Fibroblast of skin of back (primary cell): ENCODE data around the gene PRRC2C.
"Not testable (repeated sequence)": the region's sequence is repeated elsewhere in the genome, so short reads cannot be mapped to it uniquely, and the experiment has no call there.

Source experiments
- DNase-seq: peaks from one replicate; pipeline ENCODE4 v3.0.0-alpha.2; 2013

PRRC2C gene

GRCh38 chr1:171588230-171588629, 102.9 kb downstream of the PRRC2C start:
- no peak for DNase-seq

- peak; percentile 53 for DNase-seq
Measured at GRCh38 chr1:171590022-171590421, 104.7 kb downstream of the PRRC2C start.

GRCh38 chr1:171595324-171595723, 110.0 kb downstream of the PRRC2C start:
- DNase-seq, result peak; percentile 8

DNA sequence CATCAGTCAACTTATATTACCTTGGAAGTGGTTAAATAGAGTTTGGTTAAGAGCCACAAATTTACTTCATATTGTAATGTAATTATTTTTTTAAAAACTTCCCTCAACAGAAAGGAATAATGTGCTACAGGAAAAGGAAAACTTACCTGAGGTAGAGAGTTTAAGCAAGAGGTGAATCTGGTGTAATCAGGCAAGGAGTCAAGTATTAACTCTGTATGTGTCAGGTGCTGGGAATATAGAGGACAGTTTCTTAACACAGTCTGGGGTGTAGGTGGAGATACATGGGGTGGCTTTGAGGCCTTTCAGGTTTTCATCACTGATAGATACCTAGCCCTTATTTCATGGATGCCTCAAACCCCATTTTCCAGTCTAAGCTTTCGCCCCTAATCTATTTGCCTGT, 110.8 kb downstream of the PRRC2C start:
- no peak for DNase-seq

GRCh38 chr1:171596705-171597104, 111.4 kb downstream of the PRRC2C start:
- DNase-seq, result no peak

GRCh38 chr1:171597203-171597602, 111.9 kb downstream of the PRRC2C start:
- no peak for DNase-seq

DNA sequence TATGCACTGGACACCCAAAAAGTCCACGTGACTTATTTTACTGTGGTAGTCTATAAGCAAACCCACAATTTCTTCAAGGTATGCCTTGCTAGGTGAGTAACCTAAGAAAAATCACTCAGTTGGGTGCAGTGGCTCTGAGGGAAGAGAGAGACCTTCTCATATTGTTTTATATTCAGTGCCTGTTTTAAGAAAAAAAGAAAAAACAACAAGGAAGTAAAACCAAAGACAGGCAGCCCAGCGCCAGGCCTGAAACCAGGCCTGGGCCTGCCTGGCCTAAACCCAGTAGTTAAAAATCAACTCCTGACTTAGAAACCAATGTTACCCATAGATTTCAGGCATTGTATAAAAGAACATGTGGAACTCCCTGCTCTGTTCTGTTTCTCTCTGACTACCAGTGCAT, 115.0 kb downstream of the PRRC2C start:
- not testable (repeated sequence) for DNase-seq

DNA sequence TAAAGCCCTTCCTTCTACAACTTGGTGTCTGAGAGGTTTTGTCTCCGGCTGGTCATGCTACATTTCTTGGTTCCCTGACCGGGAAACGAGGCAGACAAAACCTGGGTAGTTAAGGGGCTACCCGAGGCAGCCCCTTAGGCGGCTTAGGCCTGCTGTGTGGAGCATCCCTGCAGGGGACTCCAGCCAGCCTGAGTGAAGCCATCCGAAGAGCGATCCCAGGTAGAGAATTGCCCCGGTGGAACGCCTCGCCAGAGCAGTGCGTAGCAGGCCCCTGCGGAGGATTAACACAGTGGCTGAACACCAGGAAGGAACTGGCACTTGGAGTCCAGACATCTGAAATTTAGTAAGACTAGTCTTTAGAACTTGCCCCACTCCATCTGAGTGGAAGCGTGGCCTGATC, 115.5 kb downstream of the PRRC2C start:
- no peak for DNase-seq

- not testable (repeated sequence) for DNase-seq
Measured at GRCh38 chr1:171603042-171603441, 117.7 kb downstream of the PRRC2C start.

- DNase-seq, result no peak
Measured at GRCh38 chr1:171606402-171606941, 121.1 kb downstream of the PRRC2C start.

- peak; percentile 6 for DNase-seq
Measured at GRCh38 chr1:171610385-171610784, 125.1 kb downstream of the PRRC2C start.

- DNase-seq, result no peak
Measured at GRCh38 chr1:171611306-171611705, 126.0 kb downstream of the PRRC2C start.

- no peak for DNase-seq
Measured at GRCh38 chr1:171613282-171613681, 128.0 kb downstream of the PRRC2C start.

DNA sequence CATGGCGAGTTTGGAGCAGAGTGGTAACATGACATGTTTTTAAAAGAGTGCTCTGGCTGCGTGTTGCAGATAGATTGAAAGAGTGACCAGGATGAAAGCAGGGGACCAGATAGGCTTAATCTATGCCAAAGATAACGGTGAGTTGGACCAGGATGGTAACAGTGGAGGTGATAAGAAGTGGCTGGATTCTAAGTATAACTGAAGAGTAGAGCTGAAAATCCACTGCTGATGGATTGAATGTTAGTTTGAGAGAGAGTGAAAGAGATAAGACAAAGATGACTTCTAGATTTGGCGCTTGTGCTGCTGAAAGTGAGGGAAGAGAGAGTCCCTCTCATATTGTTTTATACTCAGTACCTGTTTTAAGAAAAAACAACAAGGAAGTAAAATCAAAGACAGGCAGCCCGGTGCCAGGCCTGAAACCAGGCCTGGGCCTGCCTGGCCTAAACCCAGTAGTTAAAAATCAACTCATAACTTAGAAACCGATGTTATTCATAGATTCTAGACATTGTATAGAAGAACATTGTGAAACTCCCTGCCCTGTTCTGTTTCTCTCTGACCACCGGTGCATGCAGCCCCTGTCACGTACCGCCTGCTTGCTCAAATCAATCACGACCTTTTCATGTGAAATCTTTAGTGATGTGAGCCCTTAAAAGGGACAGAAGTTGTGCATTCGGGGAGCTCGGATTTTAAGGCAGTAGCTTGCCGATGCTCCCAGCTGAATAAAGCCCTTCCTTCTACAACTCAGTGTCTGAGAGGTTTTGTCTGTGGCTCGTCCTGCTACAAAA, 130.0 kb downstream of the PRRC2C start:
- DNase-seq, result not testable (repeated sequence)

DNA sequence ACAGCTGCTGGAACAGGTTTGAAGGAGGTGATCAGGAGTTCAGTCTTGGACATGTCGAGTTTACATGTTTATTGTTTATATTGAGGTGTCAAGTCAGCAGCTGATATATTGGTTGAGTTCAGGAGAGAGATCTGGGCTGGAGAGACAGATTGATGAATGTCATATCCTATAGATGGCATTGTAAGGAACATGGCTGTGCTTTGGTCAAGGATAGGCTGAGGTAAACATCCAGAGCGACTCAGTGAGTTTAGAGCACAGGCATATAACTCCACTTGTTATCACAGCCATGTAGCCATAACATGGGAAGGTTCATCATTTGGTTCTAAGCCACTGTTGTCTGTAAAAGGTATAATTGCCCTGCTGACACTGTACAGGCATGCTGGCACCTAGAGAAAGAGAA, 131.3 kb downstream of the PRRC2C start:
- no peak for DNase-seq

- DNase-seq, result no peak
Measured at GRCh38 chr1:171622152-171622462, 136.8 kb downstream of the PRRC2C start, which contains the start of gene MYOCOS. MYOCOS (plus strand) TSS chr1:171622243; CDS start chr1:171623884, 1,641 bp downstream.

- DNase-seq, result no peak
Measured at GRCh38 chr1:171623651-171624331, 138.5 kb downstream of the PRRC2C start.

DNA sequence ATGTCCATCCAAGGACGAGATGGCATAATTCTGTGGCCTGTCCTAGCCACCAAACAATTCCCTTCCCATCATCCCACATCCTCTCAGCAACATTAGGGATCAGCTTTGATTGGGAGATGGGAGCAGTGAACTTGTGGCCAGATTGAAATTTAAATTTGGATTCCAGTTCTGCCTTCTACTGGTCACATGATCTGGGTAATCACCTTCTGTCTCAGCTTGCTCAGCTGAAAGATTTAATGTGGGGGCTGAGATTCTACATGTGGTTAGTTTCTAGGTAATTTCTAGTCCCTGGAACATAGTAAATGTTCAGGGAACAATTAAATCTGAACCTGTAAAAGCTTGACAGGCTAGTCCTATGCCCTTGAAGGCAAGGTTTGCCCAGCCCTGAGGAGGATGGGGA, 139.9 kb downstream of the PRRC2C start:
- no peak for DNase-seq

DNA sequence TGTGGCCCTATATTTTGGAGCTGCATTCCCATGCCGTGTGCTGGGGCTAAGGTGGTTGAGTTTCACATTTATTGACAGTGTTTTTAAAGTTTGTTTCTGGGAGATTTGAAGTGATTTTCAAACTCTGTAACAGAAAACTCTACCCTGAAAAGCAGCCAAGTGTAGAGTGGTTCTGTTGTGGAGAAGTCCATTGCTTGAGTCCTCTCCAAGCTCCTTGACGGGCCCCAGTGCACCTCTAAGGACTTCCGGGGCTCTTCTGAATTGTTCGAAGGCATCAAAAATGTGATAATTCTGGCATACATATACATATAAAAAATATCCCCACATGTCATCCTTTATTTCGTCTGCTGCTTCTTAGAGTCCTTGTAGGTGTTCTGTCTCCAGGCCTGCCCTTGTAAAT, 141.7 kb downstream of the PRRC2C start:
- DNase-seq, result no peak

DNA sequence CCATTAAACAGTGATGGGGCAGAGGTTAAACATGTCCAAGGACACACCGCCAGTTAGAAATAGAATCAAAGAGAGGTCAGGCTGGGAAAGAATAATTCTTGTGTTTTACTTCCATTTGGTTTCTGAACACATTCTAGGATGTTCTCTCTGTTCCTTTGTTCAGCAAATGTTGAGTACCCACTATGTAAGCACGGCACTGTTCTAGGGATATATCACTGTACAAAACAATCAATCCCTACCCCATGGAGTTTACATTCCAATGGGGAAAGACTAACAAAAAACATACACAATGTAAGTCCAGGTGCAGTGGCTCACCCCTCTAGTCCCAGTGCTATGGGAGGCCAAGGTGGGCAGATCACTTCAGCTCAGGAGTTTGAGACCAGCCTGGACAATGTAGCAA, 142.9 kb downstream of the PRRC2C start:
- no peak for DNase-seq

- no peak for DNase-seq
Measured at GRCh38 chr1:171635661-171636060, 150.3 kb downstream of the PRRC2C start.

DNA sequence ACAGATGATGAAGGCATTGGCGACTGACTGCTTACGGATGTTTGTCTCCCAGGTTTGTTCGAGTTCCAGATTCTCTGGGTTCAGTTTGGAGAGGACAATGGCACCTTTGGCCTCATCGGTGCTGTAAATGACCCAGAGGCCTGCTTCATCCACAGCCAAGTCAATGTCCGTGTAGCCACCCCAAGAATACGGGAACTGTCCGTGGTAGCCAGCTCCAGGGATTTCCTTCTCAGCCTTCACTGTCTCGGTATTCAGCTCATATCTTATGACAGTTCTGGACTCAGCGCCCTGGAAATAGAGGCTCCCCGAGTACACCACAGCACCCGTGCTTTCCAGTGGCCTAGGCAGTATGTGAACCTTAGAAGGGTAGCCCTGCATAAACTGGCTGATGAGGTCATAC, 150.8 kb downstream of the PRRC2C start:
- DNase-seq, result no peak

DNA sequence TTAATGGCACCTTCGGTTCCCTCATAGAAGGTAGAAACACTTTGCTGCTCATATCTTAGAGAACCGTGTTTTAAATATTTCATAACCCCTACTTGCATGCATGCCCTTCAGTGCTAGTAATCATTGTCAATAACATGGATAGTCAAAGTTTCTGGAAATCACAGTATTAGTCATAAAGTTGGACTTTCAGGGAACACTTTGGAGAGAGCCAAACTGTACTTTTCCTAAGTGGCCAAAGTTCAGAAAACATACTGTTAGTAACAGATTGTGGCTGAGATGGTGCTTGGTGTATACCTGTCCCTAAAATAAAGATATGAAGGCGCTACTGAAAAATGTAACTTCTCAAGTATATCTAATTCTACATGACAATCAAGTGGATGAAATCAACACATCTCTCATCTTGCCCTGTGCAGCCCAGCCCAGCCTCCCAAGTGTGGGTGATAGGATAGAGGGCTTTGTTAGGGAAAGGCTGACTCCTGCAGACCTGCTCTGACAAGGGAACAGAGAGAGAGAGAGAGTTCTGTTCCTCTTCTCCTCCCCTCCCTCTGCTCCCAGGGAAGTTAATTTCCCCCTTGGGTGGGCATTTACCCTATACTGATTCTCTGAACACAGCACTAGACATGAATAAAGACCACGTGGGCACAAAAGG, 152.7 kb downstream of the PRRC2C start:
- DNase-seq, result no peak
